ENCODE measurements around the gene RASA3.
"Not testable (repeated sequence)": the region's sequence is repeated elsewhere in the genome, so short reads cannot be mapped to it uniquely, and the experiment has no call there.

RASA3 gene

DNA sequence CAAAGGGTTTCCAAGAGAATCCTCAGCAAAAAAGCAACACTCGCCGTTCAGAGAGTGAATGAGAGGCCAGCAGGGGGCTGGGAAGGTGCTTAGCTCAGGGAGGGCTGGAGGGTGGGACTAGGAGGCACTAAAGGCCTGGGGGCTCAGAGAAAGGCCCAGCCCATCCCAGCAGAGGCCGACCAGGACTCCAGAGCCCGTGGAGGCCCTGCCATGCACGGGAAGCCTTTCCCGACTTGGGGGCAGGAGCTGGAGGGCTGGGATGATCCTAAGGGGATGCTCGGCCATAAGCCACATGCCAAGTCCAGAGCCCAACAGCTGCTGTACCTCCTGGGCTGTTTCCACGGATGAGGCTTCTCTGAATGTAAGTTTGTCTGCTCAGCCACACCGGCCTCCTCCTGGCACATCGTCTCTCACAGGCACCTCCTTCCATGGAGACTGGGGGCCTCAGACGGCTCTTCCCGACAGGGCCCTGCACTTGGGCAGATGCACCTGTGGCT, 19.5 kb downstream of the RASA3 start:
- DNase-seq (ENCODE audit: low read depth): no peak

DNA sequence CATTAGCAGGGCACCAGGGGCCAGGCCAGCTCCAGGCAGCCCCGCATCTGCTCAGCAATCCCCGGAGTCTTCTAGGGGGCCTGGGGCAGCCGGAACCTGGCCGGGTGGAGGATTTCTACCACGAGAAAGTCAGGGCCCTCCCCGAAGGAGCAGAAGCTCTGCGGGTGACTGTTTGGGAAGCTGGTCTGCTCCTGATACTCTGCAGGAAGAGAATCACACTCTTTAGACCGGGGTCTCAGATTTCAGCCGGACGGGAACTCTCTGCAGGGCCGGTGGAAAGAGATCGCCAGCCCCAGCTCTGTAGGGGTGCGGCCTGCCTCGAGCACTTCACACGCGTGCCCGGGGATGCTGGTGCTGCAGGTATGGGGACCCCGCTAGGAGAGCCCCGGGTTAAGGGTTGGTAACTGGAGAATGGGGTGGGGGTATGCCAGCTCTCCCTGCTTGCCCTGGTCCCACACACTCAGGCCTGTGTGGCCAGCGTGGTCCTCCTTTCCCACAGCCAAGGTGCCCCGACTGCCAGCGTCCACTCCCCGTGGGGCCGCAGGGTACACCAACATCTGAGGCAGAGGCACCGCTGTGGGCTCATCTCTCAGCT, 20.1 kb downstream of the RASA3 start:
- no peak for DNase-seq (ENCODE audit: low read depth)

DNA sequence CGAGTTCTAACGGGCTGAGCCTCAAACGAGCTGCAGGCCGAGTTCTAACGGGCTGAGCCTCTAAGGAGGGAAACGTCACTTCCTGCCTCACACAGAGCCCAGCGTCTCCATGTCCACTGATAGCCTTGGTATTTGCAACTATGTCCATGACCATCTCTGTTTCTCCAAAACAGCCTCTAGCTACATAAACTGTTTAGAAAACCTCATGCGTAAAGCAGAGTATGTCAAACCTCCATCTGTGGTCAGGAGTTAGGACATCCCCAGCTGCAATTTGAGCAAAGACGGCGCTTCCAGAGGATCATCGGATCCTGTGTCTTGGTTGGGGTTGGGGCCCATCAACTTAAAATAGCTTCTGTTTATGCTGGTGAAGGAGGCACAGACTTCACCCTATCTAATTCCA, 20.8 kb downstream of the RASA3 start:
- DNase-seq (ENCODE audit: low read depth): no peak

DNA sequence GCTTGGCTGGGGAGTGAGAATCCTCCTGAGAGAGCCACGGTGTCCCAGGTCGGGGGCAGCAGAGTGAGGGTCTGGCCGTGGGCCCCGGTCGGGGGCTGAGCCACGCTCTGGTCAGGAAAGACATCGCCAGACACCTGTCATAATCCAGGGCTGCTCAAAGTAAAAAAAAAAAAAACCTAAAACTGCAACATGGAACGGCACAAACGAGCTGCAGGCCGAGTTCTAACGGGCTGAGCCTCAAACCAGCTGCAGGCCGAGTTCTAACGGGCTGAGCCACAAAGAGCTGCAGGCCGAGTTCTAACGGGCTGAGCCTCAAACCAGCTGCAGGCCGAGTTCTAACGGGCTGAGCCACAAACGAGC, 21.6 kb downstream of the RASA3 start:
- DNase-seq (ENCODE audit: low read depth): not testable (repeated sequence)

DNA sequence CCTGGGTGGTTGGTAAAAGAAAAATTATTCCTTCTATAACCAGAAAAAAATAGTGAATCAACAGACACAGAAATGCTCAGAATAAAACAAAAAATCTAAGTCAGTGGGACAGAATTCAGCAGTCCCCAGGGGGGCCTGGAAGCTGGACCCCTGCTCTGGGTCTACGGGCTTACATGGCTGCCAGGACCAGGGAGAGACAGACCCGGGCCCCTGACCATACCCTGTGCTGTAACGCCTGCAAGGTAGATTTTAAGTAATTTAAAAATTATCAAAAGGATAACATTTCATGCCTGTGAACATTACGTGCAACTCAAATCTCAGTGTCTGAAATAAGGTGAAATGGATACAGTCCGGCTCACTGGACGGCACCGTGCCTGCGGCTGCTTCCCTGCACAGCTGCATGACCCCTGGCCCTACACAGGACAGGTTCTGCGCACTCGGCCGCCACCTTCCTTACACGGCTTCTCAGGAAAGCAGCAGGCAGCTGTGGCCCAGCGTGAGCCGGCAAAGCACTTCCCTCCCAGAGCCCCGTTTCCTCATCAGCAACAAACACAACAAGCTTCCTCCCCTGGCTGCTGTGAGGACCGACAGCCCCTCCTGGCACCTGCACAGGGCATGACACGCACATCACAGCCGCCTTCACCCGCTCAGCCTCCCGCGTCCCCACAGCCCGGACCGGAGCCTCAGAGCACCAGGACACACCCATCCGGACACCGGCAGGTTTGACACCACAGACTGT, 22.2 kb downstream of the RASA3 start:
- DNase-seq (ENCODE audit: low read depth): no peak

DNA sequence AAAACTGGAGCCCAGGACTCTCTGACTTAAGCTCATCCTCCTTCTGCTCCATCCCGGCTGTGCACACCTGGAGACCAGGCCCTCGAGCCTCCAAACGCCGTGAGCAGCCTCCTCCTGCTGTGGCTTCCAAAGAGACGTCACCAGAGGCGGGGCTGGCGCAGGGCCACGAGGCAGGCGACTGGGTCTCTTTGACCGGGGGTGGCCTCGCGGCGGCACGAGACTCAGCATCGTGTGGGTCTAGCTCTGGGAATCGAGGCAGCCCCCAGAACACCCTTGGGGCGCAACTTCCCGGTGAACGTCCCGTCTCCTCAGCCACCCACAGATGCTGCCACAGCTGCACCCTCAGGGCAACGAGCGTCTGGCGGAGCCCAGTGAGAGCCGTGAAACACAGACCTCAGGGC, 22.8 kb downstream of the RASA3 start:
- DNase-seq (ENCODE audit: low read depth): no peak

DNA sequence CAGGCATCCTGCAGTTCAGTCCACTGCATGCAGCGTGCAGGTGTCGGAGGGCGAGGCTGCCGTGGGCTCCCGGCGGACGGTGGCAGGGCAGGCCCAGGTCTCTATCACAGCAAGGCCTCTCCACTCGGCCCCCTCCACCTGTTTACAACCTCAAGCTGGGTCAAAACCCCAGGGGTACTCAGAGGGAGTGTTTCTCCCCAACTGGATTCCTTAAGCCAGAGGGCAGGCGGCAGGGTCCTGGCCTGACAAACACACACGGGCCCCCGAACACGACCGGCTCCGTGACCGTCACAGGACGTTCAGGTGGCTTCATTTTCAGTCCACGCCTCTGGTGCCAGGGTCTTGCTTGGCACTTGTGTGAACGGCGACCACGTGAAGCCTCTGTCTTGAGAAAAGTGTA, 23.5 kb downstream of the RASA3 start:
- DNase-seq (ENCODE audit: low read depth): no peak

DNA sequence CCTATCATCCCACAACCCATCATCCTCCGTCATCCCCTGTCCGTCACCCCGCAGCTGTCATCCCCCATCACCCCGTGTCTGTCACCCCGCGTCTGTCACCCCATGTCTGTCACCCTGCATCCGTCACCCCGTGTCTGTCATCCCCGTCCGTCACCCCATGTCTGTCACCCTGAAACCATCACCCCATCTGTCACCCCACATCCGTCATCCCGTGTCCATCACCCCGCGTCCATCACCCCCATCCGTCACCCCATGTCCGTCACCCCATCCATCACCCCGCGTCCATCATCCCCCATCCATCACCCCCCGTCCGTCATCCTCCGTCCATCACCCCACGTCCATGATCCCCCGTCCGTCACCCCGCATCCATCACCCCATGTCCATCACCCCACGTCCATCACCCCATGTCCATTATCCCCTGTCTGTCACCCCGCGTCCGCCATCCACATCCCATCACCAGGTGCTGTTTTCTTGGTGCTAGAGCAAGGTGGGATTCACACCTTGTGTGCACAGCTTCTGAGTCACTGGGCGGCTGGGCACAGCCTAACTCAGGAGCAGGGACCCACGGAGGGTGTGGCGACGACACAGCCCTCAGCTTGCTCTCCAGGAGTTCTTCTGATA, 24.2 kb downstream of the RASA3 start:
- DNase-seq (ENCODE audit: low read depth): no peak

DNA sequence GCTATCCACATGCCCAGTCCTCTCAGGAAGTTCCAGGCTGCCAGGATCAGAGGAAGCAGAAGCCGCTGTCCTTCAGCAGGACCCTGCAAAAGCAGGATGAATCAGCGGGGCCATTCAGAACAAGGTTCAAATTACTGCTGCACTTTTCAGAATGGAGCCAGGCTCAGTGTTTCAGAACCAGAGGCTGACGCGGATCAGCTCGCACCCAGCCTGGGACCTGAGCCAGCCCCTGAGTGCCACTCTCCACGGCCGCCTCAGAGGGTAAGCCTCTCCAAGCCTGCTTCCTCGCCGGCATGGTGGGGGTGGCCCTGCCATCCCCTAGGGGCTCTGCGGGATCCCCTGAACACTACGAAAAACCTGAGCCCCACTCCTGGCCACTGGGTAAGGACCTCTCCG, 24.7 kb downstream of the RASA3 start:
- DNase-seq (ENCODE audit: low read depth): no peak

DNA sequence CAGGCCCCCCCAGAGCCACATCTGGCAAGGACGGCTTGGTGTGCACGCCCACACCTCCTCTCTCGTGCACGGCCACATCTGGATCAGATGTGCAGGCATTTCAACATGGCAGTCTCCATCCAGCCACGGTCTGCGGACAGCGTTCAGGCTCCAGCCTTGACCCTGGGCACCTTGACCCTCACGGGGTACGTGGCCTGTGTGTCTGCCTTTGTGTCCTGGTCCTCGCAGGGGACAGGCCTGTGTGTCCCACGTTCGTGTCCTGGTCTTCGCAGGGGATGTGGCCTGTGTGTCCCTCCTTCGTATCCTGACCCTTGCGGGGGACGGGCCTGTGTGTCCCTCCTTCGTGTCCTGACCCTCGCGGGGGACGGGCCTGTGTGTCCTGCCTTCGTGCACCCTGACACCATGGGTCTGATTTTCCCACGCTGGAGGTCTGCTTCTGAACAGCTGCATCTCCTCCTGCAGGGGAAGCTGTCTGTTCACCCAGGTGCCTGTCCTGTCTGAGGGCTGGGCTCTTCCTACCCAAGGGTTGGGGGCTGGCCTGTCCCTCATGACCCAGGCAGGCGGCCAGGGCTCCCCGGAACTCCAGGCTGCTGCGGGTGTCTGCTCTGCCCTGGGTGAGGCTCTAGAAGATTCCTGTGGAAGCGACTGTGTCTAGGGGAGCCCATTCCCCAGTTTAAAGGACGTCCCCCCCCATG, 25.3 kb downstream of the RASA3 start:
- no peak for DNase-seq (ENCODE audit: low read depth)

DNA sequence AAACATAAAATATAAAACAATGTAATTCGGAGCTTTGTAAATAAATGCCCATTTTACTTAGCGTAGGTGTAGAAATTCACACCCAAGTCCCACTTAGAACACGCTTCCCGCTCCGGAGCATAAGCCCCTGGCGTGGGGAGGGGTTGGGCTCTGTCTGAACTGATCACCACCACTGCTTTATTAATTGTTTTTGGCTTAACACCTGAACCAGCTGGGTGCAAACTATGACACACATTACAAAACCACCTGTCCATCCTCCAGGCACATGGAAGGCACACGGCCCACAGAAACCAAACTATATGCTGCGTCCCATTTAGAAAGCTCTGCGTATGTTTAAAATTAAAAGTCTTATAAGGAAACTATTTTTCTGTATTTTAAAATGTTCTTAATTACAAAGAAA, 25.9 kb downstream of the RASA3 start:
- no peak for DNase-seq (ENCODE audit: low read depth)

DNA sequence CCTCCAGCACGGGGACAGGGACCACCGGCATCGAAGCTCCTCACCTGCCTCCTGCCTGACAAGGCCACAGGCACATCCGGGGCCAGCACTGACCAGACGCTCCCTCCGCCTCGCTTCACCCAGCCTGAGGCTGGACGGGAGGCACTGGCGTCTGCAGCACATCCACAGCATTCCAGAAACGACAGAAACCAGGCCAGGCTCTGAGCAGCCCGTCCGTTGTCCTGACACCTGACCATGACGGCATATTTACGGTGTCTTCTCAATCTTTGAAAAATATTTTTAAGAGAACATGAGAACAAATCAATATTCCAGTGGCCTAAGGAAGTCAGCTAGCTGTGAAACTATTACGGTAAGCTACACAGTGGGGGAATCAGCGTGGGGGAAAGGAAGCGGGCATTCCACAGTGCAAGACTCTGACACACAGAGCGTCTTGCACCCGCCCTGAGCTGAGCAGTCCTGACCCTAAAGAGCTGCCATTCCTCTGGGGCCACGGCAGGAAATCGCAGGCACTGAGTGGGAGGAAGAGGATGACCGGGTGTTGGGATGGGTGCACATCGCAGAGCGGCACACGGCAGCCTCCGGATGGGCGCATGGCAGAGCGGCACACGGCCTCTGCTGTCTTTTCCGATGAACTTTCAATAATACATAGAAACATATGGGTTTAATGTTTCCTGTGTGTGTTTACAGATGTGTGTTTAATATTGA, 26.8 kb downstream of the RASA3 start:
- DNase-seq (ENCODE audit: low read depth): no peak

DNA sequence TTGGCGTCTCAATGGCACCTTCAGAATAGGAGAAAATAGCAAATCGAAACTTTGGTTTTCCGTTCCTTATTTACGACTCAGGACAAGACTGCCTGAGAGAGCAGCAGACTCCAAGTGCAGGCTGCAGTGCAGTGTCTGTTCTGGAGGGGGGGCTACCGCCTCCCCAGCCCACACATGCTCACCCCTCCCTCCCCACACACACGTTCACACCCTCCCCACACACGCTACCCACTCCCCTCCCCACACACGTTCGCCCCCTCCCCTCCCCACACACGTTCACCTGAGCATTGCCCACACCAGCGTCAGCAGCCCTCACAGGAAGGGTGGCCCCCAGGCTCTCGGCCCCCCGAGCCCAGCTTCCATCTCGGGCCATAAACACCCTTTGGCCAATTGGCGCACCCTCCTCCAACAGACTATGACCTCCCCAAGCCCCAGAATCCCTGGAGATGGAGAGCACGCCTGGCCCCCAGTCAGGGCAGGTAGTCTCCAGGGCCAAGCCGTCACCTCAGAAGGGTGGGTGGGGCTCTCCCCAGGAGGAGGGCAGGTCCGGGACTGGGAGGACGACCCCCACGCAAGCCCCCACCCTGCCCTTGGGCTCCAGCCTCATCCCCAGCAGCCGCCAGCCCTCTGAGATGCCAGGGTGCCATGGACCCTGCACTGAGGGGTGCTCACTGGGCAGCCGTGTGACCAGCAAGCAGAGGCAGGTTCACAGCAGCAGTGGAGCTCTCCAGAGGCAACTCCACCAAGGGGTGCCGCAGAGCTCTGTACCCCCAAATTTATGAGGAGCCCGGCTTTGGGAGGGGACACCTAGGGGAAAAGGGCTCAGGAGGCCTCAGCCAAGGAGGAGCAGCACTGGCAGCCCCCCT, 27.5 kb downstream of the RASA3 start:
- no peak for DNase-seq (ENCODE audit: low read depth)

DNA sequence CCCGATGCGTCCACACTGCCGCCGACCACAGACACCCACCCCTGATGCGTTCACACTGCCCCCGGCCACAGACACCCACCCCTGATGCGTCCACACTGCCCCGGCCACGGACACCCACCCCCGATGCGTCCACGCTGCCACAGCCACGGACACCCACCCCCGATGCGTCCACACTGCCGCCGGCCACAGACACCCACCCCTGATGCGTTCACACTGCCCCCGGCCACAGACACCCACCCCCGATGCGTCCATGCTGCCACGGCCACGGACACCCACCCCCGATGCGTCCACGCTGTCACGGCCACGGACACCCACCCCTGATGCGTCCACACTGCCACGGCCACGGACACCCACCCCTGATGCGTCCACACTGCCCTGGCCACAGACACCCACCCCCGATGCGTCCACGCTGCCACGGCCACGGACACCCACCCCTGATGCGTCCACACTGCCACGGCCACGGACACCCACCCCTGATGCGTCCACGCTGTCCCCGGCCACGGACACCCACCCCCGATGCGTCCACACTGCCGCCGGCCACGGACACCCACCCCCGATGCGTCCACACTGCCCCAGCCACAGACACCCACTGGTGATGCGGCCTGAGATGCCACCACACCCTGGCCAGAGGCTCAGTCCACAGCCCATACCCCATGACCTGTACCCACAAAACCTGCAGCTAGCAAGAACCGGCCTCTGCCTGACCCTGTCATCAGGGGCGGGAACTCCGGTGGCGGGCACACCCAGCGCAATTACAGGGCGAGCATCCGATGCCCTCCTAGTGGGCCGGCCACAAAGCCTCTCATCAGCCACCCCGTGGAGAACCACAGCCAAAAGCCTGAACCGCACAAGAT, 28.4 kb downstream of the RASA3 start:
- DNase-seq (ENCODE audit: low read depth): no peak

DNA sequence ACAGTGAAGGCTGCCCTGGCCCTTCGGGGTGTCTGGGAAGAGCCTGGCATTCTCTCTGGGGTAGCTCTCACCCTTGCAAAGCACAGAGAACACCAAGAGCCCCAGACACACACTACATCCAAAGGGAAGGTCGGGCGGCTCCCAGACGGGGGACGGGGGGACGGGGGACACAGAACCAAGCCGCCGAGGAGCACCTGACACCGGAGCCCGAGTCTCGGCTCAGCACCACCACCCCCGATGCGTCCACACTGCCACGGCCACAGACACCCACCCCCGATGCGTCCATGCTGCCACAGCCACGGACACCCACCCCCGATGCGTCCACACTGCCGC, 29.2 kb downstream of the RASA3 start:
- not testable (repeated sequence) for DNase-seq (ENCODE audit: low read depth)

DNA sequence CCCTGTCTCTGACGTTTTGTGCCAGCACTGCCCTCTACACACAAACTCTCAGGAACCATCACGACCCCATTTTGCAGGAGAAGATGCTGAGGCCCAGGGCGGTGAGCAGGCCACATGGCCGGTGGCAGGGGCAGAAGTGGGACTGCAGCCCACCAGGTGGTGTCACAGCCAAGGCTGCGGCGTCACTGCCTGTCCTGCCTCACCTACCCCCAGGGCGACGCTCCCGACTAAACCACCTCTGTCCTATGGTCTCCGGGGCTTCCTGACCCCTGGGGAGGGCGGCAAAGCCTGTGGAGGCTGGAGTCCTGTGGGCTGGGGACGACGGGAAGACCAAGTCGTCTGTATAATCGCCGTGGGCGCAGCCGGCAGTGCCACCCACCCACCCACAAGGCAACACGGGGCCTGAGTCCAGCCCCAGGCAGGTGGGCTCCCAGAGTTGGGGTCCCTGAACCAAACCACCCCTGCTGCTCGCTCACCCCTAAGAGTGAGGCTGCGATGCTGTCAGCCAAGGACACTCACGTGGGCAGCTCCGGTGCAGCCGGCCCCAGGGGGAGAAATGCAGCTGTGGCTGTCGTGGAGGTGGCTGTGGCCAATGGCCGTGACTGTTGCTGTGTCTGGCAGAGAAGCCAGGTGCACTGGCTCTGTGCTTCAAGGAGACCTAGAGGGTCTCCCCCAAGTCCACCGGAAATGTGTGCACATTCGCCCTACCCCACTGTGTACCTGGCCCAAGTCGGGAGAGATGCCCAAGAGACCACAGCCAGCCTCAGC, 29.7 kb downstream of the RASA3 start:
- no peak for DNase-seq (ENCODE audit: low read depth)

DNA sequence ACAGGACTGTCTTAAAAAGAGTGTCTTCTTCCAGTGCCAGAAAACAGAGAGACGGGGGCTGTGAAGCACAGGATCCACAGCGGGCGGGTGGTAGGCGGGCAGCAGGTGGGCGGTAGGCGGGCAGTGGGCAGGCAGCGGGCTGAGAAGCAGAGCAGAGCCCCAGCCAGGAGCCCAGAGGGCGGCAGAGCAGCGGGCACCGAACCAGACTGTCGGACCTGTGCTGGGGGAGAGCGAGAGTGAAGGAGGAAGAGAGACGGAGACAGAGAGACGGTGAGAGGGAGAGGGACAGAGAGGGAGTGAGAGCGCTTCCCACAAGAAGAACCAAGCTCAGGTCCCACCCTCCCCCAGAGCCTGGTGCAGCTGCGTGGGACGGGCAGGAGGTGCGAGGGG, 30.3 kb downstream of the RASA3 start:
- no peak for DNase-seq (ENCODE audit: low read depth)

DNA sequence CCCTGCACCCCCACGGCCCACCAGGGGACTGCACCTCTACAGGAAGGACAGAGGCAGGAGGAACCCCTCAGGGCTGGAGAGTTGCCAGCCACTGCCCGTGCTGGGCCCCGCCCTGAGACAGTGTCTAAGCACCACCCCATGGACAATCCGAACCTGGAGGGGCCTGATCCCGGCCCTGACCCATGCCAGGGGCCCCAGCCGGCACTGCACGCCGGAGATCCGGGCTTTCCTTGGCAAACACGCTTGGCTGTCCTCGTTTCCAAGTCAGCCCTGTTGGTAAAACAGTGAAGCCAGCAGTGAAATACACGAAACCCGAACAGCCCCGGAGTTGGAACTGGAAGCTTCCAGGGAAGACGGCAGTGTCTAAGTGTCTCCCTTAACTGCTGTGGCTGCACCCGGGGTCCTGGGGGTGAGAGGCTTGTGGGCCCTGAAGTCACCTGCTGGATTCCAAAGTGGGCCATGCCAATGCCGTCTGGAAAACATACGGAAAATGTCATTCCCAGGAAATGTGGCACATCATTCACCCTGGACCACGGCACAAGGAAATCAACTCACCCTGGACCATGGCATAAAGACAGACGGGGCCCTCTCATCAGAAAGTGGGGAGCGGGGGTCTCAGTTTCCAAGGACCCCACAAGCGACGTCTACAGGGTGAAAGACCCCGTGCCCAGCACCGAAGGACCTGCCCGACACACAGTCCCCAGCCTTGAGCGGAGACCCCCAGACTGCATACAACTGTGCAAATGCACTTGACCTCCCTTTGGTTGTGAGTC, 30.9 kb downstream of the RASA3 start:
- no peak for DNase-seq (ENCODE audit: low read depth)
